GM04503 (cell line): ENCODE measurements around the gene C19orf25.
A peak's percentile ranks its signal among the peaks of the same experiment; 100 is the strongest.

Source experiments
- DNase-seq: peaks from one replicate; pipeline ENCODE4 v3.0.0-alpha.2; 2012; ENCODE audit warnings: low read depth

Gene C19orf25

DNA sequence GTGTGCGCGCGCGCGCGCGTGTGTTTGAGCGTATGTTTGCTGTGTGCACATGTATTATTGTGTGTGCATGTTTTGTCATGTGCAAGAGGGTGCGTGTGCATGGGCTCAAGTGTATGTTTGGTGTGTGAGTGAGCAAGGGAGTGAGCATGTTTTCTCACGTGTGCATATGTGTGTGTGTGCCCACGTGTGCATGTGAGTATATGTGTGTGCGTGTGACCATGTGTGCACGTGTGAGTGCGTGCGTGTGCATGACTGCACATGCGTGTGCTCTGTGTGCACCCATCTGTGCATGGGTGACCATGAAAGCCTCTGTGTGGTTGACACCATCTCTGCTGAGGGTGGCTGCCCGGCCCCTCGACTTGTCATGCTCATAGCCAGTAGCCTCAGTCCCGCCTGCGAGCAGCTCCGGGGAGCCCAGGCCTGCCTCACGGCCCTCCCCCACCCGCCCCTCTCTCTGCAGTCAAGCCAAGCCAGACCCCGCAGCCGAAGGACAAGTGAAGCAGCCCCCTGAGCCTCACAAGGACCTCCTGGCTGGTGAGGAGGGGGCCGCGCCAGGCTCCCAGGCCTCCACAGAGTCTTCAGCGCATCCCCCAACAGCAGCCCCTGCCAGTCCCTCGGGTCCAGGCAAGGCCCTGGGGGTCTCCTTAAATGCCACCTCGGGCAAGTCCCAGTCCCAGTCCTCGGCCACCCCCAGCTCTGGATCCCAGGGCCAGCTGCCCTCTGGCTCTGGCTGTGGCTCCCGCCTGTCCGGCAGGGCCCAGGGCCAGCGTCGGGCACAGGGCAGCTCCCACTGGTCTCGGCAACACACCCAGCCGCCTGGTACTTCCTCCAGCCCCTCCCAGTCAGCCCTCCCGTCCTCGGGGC is 17.9 kb upstream of the C19orf25 start:
- DNase-seq = no peak

DNA sequence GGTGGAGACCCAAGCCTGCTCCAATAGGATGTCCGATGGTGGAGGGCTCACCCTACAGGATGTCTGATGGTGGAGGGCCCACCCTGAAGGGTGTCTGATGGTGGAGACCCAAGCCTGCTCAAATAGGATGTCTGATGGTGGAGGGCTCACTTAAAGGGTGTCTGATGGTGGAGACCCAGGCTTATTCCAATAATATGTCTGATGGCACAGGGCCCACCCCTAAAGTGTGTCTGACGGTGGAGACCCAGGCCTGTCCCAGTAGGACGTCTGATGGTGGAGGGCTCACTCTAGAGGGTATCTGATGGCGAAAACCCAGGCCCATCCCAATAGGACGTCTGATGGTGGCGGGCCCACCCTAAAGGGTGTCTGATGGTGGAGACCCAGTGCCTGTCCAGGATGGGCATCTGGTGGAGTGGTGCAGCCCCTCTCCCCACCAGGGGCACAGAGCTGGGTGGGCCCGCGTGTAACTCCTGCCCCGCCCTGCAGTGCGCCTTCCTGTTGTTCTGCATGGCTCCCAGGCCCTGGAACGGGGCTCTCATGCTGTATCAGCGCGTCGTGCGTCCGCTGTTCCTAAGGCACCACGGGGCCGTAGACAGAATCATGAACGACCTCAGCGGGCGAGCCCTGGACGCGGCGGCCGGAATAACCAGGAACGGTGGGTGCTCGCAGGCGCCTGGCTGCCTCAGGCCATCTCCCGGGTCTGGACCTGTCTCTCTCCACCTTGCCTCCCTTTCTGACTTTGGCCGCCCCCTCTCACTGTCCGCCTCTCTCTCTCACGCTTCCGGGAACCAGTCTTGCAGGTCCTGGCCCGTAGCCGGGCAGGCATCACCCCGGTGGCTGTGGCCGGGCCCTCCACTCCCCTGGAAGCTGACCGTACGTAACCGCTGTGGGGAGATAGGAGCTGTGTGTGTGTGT is 17.0 kb upstream of the C19orf25 start:
- no peak for DNase-seq

DNA sequence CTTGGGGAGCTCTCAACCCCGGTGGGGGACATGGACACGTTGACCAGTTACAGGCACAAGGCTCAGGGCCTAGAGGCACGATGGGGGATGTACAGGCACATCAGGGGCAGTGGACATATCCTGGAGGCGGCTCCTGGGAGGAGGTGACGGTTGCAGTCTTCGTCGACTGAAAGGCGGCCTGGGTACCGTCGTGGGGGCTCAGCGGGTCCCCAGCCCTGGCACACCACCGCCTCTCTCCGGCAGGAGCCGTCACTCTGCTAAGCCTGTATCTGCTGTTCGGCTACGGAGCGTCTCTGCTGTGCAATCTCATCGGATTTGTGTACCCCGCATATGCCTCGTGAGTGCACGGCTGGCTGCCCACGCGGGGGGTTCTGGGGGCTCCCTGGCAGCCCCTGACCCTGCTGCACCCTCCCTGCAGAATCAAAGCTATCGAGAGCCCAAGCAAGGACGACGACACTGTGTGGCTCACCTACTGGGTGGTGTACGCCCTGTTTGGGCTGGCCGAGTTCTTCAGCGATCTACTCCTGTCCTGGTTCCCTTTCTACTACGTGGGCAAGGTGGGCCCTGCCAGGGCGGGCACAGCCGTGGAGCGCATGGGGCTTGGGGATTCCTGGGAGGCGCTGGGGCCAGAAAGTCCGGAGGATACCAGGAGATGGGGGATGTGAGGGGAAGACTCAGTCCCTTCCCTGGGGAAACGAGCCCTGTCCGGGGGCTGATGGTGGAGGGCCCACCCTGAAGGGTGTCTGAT is 16.2 kb upstream of the C19orf25 start:
- no peak for DNase-seq

DNA sequence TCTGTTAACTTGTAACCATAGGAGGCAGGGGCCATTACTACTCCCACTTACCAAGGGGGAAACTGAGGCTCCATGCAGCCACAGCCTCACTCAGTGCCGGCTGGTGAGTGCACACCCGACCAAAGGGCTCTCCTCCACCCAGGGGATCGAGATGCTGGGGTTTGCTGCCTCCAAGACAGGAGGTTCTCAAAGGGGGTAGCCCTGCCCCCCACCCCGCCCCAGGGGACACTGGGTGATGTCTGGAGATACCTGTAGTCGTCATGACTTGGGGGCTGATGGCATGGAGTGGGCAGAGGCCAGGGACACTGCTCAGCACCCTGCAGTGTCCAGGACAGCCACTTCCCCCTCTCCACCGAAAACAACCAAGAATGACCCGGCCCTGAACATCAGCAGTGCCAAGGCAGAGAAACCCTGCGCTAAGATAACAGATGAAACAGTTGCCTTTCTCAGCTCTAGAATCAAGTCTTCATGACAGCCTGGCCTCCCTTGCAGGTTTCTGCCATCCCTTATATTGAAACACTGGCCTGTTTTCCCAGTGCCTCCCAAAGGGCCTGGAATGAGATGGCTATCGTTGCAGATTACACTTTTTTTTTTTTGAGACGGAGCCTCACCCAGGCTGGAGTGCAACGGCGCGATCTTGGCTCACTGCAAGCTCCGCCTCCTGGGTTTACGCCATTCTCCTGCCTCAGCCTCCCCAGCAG is 15.2 kb upstream of the C19orf25 start:
- no peak for DNase-seq

DNA sequence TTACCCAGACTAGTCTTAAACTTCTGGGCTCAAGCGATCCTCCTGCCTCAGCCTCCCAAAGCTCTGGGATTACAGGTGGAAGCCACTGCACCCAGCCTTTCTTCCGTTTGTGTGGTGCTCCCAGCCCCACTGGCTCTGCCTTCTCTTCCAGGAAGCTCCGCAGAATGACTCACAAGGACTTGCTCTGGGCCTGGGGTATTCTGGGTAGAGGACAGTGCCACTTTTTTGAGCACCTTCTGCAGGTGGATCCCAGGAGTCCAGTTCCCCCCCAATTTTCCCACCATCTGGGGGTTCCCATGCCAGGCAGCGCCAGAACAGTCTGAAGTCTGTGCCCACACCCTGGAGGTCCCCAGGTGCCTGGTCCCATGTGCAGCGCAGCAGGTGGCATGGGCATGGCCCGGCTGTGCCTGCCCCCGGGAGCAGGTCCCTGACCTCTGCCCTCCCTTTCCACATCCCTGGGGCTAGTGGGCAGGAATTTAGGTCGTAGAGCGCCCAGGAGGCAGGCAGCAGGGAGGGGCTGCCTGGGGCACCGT is 13.5 kb upstream of the C19orf25 start:
- DNase-seq = no peak

DNA sequence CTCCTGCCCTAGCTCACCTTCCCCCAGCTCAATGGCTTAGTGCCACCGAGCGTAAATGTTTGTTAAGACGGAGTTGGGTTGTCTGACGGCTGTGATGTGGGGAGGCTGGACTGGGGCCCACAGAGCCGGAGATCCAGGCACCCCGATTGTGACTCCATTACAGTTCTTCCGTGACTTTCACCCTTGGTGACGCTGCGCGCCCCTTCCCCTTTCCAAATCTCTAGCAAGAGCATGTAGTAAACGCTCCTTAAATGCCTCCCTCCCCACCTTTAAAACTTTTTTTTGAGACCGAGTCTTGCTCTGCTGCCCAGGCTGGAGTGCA is 12.8 kb upstream of the C19orf25 start:
- DNase-seq = no peak

DNA sequence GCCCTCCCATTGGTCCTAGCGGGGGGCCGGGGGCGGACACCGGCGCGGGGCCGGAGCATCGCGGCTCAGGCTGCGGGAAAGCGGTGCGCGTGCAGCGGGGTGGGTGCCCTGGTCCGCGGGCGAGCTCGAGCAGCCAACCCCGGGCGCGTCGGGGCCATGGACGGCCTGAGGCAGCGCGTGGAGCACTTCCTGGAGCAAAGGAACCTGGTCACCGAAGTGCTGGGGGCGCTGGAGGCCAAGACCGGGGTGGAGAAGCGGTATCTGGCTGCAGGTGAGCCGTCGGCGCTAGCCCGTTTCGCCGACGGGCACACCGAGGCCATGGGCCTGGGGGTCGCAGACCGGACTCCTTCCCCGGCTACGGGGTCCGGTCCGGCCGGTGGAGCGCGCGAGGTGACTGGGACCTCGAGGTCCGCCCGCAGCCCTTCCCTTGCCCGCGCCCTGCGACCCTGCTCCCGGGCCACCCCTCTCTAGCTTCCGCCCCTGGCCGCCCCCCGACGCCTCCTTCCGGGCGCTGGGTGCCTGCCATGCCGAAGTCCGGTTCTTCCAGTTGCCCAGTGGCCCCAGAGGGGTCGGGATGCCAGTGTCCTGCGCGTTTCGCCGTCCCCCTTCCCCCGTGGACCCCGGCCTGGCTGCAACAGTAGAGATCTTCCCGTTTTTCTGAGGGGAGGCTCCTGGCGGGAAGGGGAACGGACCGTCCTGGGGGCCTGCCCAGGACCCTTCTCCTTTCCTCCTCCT is 12.3 kb upstream of the C19orf25 start, which contains the start of gene REEP6:
Gene REEP6 (plus strand): TSS at position 68 of the 735 bp plus-strand sequence. CDS start 89 bp downstream, at position 157.
- no peak for DNase-seq

DNA sequence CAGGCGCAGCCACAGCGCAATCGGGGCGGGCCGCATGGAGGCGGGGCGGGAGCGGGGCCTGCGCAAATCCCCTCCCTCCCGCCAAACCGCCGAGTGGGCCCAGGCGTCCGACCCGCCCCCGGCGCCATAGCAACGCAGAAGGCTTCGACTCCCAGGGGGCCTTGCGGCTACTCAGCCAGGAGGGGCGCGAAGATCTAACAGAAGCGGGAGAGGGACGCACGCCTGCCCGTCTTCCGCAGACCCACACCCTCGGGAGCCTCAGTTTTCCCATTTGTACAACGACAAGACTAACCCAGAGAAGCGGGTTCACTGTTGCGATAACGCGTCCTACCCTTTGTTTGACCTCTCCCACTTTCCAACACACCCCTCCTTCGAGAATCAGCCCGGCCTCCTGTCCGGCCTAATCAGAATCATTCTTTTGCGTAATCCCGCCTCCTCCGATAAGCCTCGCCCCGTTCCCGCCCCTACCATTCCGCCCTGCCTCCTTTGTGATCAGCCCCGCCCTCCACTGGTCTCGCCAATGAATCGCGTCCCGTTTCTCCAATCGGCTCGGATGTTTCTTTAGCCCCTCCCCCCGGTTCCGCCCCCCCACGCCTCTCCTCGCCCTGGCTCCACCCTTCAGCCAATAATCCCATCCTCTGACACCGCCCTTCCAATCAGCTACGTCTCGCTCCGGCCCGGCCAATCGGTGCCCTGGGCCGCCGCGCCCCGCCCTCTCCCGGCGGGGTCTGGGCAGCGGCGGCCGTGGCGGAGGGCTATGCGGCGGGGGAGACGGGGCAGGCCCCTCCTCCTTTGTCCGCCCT is 11.5 kb upstream of the C19orf25 start, which contains the start of gene PCSK4:
Gene PCSK4 (minus strand): TSS at position 40 of the 803 bp plus-strand sequence. CDS start 4 bp downstream, at position 36.
- DNase-seq = peak; percentile 92

DNA sequence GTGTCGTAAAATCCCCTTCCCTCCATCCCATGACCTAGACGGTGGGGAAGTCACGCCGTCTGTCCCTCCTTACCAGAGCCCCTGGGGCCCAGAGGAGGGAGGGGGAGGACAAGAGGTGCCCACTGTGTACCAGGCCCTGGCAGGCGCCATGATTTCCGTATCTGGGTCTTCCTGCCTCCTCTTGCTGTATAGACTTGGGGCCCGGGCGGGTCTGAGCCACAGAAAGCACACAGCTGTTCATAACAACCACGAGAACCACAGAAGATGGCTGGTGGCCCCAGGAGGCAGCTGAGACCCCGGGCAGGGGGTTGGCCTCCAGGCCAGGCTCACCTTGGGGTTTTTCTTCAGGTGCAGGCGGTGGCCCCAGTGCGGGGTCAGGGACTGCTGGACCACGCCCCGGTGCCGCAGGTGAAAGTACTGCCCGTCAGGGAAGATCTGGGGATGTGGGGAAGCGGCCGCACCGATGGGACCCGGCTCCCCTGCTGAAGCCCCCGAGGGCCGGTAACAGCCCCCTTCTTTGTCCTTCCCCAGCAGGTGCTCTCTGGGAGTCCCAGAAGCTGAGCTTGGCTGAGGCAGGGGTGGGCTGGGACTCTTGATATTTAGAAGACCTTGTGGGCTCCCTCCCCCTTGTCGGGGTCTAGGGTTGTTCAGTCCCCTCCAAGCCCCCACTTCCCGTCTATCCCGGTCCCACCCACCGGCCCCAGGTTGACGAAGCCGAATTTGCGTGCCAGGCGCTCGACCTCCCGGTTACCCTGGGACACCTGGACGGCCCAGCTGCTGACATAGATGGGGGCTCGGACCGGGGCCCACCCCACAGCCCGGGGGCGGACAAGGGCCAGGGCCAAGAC is 10.7 kb upstream of the C19orf25 start:
- no peak for DNase-seq

DNA sequence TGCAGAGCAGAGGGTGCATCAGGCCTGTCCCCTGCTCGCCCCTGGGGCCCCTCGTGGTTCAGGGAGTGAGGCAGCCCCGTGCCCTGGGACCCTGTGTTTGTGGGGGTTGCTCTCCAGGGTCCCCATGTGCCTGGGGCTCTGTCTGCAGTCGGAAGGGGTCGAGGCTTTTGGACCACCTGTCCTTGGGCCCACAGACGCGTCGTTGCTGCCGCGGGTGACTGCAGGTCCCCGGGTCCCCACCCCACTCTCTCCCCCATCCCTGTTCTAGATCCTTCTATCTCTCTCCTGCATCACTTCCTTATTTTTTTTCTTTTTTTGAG is 9.2 kb upstream of the C19orf25 start:
- DNase-seq = no peak

DNA sequence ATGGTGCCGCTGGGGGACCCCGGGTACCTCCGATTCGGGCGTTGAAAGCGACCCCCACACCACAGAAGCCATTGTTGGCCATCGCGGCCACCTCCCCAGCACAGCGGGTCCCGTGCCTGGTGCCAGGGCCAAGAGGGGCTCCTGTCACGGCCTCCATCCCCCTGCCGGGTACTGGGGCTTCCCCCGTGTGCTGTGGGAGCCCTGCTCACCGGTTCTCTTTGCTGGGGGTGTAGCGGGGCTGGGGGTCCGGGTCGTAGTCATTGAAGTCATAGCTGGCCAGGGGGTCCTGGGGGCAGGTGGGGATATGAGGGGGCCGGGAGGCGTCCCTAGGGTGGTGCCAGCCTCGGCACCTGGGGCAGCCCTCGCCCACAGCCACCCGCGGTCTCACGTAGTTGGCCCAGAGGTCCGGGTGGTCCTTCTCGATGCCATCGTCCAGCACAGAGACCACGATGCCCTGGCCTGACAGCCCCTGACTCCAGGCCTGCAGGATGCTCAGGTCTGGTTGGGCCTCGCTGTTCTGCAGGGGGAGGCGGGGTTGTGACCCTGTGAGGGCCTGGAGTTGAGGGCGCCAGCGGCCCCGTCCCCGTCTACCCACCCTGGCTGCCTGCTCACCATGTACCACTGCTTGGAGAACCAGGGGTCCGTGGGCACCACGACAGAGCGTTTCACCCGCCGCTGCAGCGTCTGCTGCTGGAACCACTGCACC is 8.7 kb upstream of the C19orf25 start:
- no peak for DNase-seq

DNA sequence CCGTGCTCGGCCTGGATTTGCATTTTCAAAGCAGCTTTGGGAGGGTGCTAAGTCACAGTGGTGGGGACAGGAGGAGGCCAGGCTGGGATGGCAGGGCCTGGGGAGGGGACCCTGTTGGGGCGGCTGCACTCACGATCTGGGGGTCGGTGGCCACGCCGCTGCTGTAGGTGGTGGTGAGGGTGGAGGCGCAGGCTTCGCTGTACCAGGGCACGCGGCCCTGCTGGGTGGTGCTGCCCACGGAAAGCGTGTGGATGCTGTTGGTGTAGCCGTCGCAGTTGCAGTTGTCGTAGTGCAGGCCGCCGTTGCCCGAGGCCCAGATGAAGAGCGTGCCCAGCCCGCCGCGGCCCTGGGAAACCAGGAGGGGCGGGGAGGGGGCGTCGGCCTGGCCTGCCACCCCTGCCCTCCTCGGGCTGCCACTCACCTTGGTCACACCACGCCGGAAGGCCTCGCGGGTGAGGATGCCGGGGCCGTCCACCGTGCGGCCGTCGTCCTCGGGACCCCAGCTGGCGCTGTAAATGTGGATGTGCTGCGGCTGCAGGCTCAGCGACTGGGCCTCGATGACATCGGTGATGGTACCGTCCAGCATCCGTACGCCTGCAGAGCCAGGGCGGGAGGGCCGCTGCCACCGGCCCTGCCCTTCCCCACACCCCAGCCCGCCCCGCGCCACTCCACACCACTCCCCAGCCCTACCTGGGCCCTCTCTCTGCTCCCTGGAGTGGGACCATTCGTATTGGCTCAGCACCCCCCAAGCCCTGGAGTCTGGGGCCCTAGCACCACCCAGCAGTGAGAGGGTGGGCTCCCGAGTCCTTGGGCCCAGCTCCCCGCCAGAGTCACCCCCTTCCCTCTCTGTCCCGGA is 7.9 kb upstream of the C19orf25 start:
- DNase-seq = no peak

DNA sequence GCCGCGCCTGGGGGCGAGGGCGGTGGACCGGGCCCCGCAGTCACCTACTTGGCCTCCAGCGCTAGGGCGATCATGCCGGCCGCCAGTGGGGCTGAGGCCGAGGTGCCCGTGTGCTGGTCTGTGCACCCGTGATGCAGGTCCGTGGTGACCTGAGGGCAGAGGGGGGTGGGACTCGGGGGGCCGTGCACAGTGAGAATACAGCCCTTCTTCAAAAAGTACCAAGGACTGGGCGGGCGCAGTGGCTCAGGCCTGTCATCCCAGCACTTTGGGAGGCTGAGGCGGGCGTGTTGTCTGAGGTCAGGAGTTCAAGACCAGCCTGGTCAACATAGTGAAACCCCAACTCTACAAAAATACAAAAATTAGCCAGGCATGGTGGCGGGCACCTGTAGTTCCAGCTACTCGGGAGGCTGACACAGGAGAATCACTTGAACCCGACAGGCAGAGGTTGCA is 5.0 kb upstream of the C19orf25 start:
- no peak for DNase-seq

DNA sequence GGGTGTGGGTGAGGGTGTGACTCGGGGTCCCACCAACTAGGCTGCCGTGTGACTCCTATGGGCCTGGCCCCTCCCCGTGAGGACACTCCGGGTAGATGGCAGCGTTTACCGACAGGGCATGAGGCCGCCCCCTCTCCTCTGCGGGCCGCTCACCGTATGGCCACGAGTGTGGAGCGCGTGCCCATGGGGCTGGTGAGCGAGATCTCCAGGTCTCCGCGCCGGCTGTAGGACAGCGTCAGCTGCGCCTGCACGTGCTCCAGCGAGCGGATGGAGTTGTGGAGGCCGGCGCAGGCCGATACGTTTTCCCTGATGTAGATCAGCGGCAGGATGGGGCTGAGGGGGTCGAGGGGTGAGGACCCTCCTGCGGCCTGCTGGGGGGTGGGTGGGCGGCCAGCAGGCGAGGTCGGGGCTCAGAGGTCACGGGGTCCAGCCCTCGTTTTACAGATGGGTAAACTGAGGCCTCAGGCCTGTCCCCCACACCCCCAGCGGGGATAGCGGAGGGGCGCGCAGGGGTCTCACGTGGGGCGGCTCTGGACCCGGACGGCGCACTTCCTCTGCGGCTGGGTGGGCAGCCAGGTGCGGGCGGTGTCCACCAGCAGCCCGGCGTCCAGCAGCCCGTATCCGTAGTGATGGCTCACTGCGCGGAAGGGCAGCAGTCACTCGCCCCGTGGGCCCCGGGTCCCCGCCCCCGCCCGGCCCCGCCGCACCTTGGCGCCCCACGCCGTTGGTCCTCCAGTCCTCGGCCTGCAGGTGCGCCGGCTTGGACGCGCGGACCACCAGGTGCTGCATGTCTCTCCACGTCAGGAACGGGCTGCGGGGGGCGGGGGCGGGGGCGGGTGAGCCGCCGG is 4.3 kb upstream of the C19orf25 start:
- DNase-seq = no peak

DNA sequence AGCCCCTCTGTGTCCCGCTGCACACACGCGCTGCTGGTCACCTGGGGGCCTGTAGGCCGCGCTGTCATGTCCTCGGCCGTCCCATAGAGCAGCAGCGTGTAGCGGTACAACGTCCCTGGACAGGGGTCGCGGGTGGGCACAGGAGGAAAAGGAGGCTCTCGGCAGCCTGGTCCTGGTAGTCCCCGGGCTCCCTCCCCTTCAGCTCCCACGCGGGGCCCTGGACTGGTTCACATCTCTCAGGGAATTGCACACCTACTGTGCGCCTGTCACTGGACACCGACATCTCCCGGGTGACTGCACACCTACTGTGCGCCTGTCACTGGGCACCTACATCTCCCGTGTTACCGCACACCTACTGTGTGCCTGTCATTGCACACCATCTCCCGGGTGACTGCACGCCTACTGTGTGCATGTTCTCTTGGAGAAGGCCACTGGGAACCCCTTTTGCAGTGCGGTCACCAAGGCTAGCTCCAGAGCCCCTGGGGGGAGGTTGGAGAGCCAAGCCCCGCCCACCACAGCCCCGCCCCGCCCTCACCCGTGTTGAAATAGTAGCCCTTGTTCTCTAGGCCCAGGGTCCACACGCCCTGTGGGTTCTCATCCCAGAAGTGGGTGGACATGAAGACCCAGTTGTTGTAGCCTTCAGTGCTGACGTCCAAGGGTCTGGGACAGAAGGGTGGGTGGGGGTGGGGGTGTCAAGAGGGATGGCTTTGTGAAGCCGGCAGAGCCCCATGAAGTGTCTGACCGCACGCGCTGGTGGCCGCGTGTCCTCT is 3.5 kb upstream of the C19orf25 start:
- no peak for DNase-seq
